Esophagus squamous epithelium (tissue), 5 donors: ENCODE data around the gene TATDN3. TPM values are rescaled to one million over a fixed set of nuclear protein-coding genes. Genes with fewer than 3 reads are reported as not detected.

Source experiments
- DNase-seq: peaks from one replicate; lab custom pipeline; 2025; lab: John Stamatoyannopoulos, UW
- H3K27ac ChIP-seq, 4 donors: fragments of 200-600 bp; sonication (generic); one replicate each; pipeline ENCODE4 v1.5.1; 2016 to 2019; ENCODE audit warnings: mild to moderate bottlenecking in 1 of 4
- H3K27me3 ChIP-seq, 4 donors: fragments of 200-600 bp; sonication (generic); 1 replicate in 3 of 4; 2 replicates in 1 of 4; pipeline versions ENCODE4 v1.5.1 to v1.6.0; 2017 to 2021; ENCODE audit warnings: antibody characterized with exemption in 1 of 4
- H3K36me3 ChIP-seq, 3 donors: fragments of 200-600 bp; sonication (generic); one replicate each; pipeline ENCODE4 v1.5.1; 2016 to 2019
- H3K4me1 ChIP-seq, 3 donors: fragments of 200-600 bp; sonication (generic); one replicate each; pipeline ENCODE4 v1.5.1; 2017 to 2019
- H3K4me3 ChIP-seq, 4 donors: fragments of 200-600 bp; sonication (generic); 1 replicate in 3 of 4; 2 replicates in 1 of 4; pipeline ENCODE4 v1.5.1; 2016 to 2019; ENCODE audit warnings: mild to moderate bottlenecking in 2 of 4, moderate library complexity in 1 of 4
- H3K9me3 ChIP-seq, 3 donors: fragments of 200-600 bp; sonication (generic); one replicate each; pipeline ENCODE4 v1.5.1; 2016 to 2019
- POLR2A ChIP-seq, 4 donors: fragments of 450-650 bp; IDR thresholded peaks; one replicate each; pipeline ENCODE4 v1.6.1; 2017; ENCODE audit warnings: antibody characterized with exemption in 4 of 4, mild to moderate bottlenecking in 4 of 4, moderate library complexity in 3 of 4
- WGBS, 2 donors: methylation state at CpG; one replicate each; pipeline ENCODE4 v1.1.5; 2018; 5-methylcytosine and 5-hydroxymethylcytosine counted together
- intact Hi-C: fragments of 100-400 bp; cut with DNase I; formaldehyde crosslinking; loops from one replicate; pipeline ENCODE4 v1.15.0; 2022
- total RNA-seq, 4 donors: library from RNA; depleted of rRNA; stranded (reverse); fragments of >200 nt; gene quantifications; one replicate each; pipeline ENCODE4 v1.1.0, GENCODE V29; 2016
- TF ChIP-seq, protein P1 (sequence below), 6 experiments: fragments of 450-650 bp in 4 of 6; fragments of 200-600 bp in 2 of 6; sonication (generic) in 2 of 6; IDR thresholded peaks; one replicate each; pipeline ENCODE4 v1.5.1; 2016 to 2019; ENCODE audit warnings: antibody characterized with exemption in 6 of 6, mild to moderate bottlenecking in 4 of 6, moderate library complexity in 4 of 6
- donor health status: DM: yes; HTN: yes; CAD: no.

The TATDN3 gene
- total RNA-seq, 4 donors from 2014 or later, result 3.4 to 15.6 (median 10.4) TPM

DNA sequence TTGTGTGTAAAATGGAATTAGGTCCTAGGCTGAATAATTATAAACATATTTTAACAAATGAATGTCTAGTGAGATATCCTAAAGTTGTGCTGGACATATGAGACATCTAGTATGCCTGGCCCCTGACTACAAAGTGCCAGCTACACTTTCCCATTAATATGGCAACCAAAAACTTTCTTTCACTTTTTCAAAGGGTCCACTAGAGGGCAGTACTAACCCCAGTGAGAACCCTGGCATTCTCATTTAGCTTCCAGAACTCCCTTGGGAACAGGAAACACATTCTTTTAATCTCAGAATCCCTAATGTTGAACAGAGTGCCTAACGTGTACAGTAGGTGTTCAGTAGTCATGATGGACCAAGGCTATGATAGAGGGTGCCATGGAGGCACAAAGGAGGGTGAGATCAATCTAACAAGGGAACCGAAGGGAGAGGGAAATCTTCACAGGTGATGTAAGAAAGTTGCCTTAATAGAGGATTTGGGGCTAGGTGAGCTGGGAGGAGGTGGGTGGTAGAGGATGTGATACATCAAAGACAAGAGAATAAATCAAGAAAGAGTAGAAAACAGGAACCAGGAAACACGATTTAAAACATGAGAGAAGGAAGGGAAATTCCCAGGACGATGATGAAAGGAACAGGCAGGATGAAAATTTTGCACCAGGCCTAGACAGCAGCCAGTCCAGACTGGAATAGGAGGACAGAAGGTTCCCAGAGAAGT, 41.7 kb upstream of the TATDN3 start:
- intact Hi-C loops, result no loop called here
- no peak for DNase-seq
- TF ChIP-seq, protein P1, sequence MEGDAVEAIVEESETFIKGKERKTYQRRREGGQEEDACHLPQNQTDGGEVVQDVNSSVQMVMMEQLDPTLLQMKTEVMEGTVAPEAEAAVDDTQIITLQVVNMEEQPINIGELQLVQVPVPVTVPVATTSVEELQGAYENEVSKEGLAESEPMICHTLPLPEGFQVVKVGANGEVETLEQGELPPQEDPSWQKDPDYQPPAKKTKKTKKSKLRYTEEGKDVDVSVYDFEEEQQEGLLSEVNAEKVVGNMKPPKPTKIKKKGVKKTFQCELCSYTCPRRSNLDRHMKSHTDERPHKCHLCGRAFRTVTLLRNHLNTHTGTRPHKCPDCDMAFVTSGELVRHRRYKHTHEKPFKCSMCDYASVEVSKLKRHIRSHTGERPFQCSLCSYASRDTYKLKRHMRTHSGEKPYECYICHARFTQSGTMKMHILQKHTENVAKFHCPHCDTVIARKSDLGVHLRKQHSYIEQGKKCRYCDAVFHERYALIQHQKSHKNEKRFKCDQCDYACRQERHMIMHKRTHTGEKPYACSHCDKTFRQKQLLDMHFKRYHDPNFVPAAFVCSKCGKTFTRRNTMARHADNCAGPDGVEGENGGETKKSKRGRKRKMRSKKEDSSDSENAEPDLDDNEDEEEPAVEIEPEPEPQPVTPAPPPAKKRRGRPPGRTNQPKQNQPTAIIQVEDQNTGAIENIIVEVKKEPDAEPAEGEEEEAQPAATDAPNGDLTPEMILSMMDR (IDR thresholded peaks at IDR 0.05), result peak in 5 of 6 experiments; percentile 41 to 68 (median 61)
- no peak for TF ChIP-seq POLR2A (IDR thresholded peaks at IDR 0.05)
- H3K36me3 ChIP-seq, result no peaks in the 10 kb centered on the region
- WGBS, 2 donors, result 9 to 16% methylated on average over 4 of the region's 4 CpGs
- no peaks in the 10 kb centered on the region for H3K27me3 ChIP-seq
- peaks cover 0 to 38% (median 12%) of the 10 kb centered on the region in 3 donors for H3K4me1 ChIP-seq
- H3K4me3 ChIP-seq, result no peak overlapping the region
- H3K27ac ChIP-seq, result peak overlapping the region in 2 of 4 donors; percentile 20 to 28
- H3K9me3 ChIP-seq, result no peaks in the 10 kb centered on the region

DNA sequence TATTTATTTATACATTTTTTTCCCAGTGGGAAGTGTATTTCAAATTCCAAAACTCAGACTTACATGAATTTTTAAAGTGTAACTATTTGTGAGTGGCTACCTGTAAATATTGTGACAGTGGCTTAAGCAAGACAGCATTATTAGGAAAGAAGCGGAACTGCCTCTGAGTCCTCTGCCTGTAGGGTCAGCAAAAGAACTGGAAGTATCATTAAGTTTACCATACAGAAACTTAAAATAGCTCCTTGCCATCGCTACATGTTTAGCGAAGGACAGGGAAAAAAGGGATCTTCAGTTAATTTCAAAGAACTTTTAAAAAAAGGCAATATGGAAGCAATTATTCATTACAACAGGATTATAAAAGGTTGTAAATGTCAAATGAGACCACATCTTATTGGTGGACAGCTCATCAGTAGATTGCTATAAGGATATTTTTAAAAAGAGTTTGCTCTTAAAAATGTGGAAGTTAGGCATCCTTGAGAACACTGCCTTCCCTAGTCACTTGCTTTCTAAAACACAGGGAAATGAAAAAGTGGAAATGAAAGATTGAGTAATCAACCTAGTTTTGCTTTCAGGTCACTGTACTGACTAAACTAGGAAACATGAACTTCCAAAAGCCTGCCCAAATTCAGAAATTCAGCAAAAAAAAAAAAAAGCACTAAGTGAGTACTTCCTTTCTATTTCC, 39.3 kb upstream of the TATDN3 start:
- peaks cover 0 to 38% (median 12%) of the 10 kb centered on the region in 3 donors for H3K4me1 ChIP-seq
- H3K4me3 ChIP-seq, result peak overlapping the region in 3 of 4 donors; percentile 5 to 47 (median 15)
- H3K27me3 ChIP-seq, result no peaks in the 10 kb centered on the region
- H3K36me3 ChIP-seq, result peaks cover 0 to 7% (median 0%) of the 10 kb centered on the region in 3 donors
- H3K9me3 ChIP-seq, result no peaks in the 10 kb centered on the region
- no peak for DNase-seq
- intact Hi-C loops, result no loop called here
- TF ChIP-seq POLR2A (IDR thresholded peaks at IDR 0.05), result no peak
- TF ChIP-seq, protein P1 (IDR thresholded peaks at IDR 0.05), result no peak
- WGBS, 2 donors, result 40 to 86% methylated on average over 3 of the region's 3 CpGs
- H3K27ac ChIP-seq, result peak overlapping the region in 2 of 4 donors; percentile 32 to 63

DNA sequence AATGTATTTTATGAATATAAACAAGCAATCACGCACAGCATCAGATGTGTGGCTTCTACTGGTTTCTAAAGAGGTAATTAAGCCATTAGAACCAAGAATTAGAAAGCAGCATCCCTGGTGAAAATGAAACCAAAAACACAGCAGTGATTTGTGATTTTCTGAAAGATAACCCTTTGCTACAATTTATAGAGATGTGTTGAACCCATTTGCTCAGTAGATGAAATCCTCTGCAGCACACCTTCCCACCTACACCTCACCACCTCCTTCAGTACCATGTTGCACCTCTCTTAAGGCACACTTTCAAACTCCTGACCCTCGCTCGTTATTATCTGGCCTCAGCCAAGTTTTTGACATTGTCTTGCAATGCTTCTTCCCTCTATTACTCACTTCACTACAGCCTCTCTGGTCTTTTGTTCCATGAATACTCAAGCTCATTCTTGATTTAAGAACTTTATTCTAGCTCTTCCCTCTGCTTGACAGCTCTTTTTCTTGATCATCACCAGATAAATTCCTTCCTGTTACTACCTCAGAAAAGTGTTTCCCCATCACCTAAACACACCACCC, 38.7 kb upstream of the TATDN3 start:
- TF ChIP-seq, protein P1 (IDR thresholded peaks at IDR 0.05), result no peak
- TF ChIP-seq POLR2A (IDR thresholded peaks at IDR 0.05), result no peak
- WGBS, 2 donors, result 22 to 37% methylated on average over 3 of the region's 3 CpGs
- Histone ChIP-seq H3K4me1 (peaks cover 0 to 38% (median 12%) of the 10 kb centered on the region in 3 donors), H3K4me3 (peak overlapping the region in 3 of 4 donors; percentile 5 to 47 (median 15)), H3K27me3 (no peaks in the 10 kb centered on the region), H3K36me3 (peaks cover 0 to 7% (median 0%) of the 10 kb centered on the region in 3 donors), H3K27ac (peak overlapping the region in 3 of 4 donors; percentile 32 to 64 (median 63)), H3K9me3 (no peaks in the 10 kb centered on the region)
- intact Hi-C loops, result no loop called here
- DNase-seq, result no peak

DNA sequence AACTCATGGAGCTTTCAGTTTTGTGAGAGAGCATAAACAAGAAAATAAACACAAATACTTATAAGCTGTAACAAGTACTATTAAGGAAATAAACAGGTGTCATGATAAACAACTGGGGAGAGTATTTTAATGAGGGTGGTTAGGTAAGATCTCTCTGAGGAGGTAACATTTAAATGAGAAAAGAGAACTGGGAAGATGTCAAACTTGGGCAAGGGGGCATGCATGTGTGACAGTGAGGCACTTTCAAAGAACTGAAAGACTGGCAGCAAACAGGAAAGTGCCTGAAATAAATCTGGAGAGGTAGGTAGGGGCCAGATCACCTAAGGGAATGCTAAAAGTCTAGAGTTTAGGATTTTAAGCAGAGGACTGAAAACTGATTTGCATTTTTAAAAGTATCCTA, 37.9 kb upstream of the TATDN3 start:
- Histone ChIP-seq H3K4me3 (no peak overlapping the region), H3K4me1 (peaks cover 0 to 38% (median 12%) of the 10 kb centered on the region in 3 donors), H3K36me3 (peaks cover 0 to 7% (median 0%) of the 10 kb centered on the region in 3 donors), H3K27me3 (no peaks in the 10 kb centered on the region), H3K9me3 (no peaks in the 10 kb centered on the region), H3K27ac (no peak overlapping the region)
- no peak for DNase-seq
- TF ChIP-seq POLR2A (IDR thresholded peaks at IDR 0.05), result no peak
- TF ChIP-seq, protein P1 (IDR thresholded peaks at IDR 0.05), result no peak
- intact Hi-C loops, result no loop called here
